GM20431 (cell line): ENCODE data around the gene CDH4.

Experiments used
- in situ Hi-C: fragments of 300-500 bp; cut with MseI, MboI; formaldehyde crosslinking; loops from one replicate; pipeline ENCODE4 v1.15.0; 2020; ENCODE audit warnings: low sequenced_read_pairs; ENCODE audit not compliant: unreplicated experiment

CDH4 gene

GRCh38 chr20:61665528-61666470, 413.7 kb downstream of the CDH4 start:
- in situ Hi-C loops, result no loop called here

- in situ Hi-C loops, result no loop called here
Measured at GRCh38 chr20:61666471-61666832, 414.4 kb downstream of the CDH4 start.

GRCh38 chr20:61667056-61667792, 415.2 kb downstream of the CDH4 start:
- in situ Hi-C loops, result no loop called here

- in situ Hi-C loops, result no loop called here
Measured at GRCh38 chr20:61668065-61668650, 416.1 kb downstream of the CDH4 start.

- in situ Hi-C loops, result no loop called here
Measured at GRCh38 chr20:61668771-61669503, 416.9 kb downstream of the CDH4 start.

GRCh38 chr20:61670274-61670673, 418.2 kb downstream of the CDH4 start:
- in situ Hi-C loops, result no loop called here

GRCh38 chr20:61671559-61671958, 419.5 kb downstream of the CDH4 start:
- in situ Hi-C loops, result no loop called here

GRCh38 chr20:61673152-61673847, 421.2 kb downstream of the CDH4 start:
- in situ Hi-C loops, result no loop called here

GRCh38 chr20:61674121-61674520, 422.1 kb downstream of the CDH4 start:
- in situ Hi-C loops, result no loop called here

- in situ Hi-C loops, result no loop called here
Measured at GRCh38 chr20:61674688-61675087, 422.6 kb downstream of the CDH4 start.

- in situ Hi-C loops, result no loop called here
Measured at GRCh38 chr20:61677928-61678327, 425.9 kb downstream of the CDH4 start.

- in situ Hi-C loops, result no loop called here
Measured at GRCh38 chr20:61678437-61678836, 426.4 kb downstream of the CDH4 start.

GRCh38 chr20:61679473-61679872, 427.4 kb downstream of the CDH4 start:
- in situ Hi-C loops, result no loop called here

- in situ Hi-C loops, result no loop called here
Measured at GRCh38 chr20:61680096-61680495, 428.0 kb downstream of the CDH4 start.

GRCh38 chr20:61682114-61682995, 430.3 kb downstream of the CDH4 start:
- in situ Hi-C loops, result no loop called here

- in situ Hi-C loops, result no loop called here
Measured at GRCh38 chr20:61682996-61683681, 431.1 kb downstream of the CDH4 start.

GRCh38 chr20:61683721-61684120, 431.7 kb downstream of the CDH4 start:
- in situ Hi-C loops, result no loop called here

GRCh38 chr20:61684136-61684535, 432.1 kb downstream of the CDH4 start:
- in situ Hi-C loops, result no loop called here
